Stimulated activated CD4-positive, alpha-beta T cell treated with anti-CD3 and anti-CD28 coated beads, Interleukin-4, amount 100 ng/mL, for 48 hours (primary cell): ENCODE data around the gene ZFHX2.

Experiments used
- DNase-seq, 2 donors: peaks; one replicate each; pipeline ENCODE4 v3.0.0-alpha.2; 2020; ENCODE audit warnings: low read depth in 2 of 2

ZFHX2 gene

DNA sequence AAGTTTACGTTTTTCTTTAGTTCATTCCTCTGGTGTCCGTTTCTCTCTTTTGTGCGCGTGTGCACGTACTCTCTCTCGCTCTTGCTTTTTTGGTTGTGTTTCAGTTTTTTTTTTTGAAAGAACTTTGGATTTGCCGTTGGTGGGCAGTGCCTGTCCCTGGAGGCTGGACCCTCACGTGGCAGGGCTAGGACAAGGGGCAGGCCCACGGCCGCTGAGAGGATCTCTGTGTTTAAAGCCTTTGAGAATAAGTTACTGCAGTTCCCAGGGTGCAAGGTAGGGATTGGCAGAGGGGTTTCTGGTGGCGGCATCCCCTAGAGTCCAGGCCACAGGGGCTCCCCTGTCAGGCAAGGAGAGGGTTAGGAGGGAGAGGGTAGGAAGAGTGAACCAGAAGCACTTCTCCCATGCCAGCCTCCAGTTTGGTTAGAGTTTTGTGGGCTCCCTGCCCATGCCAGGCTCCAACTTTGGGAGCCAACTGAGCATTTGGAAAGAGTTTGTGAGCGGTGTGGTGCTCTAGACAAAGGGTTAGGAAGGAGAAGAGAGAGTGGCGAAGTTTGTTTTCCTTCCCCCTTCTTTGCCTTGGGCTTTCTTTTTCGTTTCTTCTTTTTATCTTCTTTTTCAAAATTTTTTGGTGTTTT lies 30.5 kb downstream of the ZFHX2 start:
- DNase-seq = no peak

DNA sequence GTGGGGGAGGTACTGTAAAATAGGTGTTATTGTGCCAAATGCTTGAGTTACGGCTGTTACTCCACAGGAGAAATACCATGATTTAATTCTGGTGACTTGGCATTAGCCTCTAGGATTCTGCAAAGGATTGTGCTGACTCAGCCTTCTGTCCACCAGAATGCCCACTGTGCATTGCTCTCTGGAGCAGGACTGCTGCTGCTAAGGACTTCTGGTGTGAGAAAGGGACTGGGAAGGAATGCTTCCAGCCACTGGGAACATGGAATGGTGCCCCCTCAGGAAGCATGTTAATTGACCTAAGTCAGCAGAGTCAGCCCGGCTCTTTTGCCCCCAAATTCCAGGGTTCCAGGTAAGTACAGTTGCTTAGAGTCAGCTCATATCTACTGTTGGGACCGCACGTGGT lies 32.9 kb downstream of the ZFHX2 start:
- no peak for DNase-seq

DNA sequence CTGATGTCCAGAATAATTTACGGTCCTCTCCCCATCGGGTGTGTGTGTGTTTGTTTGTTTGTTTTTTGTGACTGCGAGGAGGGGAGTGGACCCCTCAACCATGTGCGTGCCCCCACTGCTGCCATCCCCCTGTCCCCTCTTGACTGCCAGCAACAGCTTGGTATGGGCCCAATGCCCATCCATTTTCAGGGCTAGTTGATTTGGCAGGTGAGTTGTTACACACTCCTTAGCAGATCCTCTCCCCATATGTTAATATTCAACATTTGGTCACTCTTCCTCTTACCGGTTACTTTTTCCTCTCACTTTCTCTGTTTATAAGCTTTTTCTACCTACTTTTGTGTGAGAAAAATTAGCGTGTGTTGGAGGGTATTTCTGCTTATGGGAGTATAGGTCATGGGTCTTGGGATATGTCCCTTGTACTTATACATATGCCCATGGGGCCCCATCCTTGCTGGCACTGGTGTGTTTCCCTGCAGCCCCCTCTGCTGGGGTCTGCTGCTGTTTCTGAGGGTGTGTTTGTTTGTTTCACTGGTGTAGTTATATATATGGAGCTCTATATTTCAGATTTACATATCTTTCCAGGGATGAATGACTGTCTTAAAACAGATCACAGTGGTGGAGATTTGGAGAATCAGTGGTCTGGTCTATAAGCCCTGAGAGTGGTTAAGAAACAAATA lies 33.8 kb downstream of the ZFHX2 start:
- no peak for DNase-seq

DNA sequence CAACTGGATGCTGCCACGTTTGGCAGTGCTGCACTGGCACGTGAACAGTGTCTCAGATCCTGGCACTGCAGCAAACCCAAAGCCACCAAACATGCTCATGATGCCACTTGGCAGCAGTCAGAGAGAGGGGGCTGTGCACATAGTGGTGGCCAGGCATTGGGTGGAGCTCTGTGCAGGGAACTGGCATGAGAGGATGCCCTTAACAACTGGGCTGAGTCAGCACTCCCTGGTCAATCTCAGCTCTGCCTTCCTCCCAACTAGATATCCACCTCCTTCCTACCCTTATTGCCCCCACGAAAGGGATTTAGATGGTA lies 37.0 kb downstream of the ZFHX2 start:
- no peak for DNase-seq

DNA sequence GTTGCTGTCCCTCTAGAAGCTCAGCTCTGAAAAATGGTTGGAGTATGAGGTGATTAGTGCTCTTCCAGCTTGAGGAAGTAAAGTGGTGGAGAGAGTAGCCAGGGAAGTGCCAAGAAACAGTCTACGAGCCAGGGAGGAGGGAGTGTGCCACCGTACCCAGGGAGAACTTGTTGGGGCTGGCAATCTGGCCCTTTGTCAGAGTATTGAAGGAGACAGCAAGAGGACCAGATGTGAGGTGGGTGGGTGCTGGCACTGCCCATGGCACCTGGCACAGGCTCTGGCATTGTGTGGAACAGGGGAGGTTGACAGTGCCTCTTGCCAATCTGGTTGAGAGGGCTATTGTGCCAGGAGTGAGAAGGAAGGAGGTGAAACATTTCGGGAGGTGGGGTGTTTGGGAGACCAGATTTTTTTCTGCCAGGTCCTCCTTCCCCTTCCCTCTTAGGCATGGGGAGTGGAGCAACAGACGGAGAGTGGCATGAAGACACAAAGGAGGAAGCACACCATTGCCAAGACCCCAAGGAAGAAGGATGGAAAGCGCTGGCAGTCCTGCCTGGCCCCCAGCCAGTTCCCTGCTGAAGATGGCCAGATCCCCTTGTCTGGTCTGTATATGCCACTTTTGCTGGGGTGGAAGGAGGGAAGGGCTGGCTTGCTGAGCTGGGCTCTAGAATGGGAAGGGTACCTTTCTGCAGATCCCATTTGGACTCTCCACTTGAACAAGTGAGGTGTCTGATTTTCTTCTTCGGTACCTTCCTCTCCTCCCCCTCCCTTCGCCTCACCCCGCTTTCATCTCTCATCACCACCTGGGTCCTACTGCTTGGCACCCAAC lies 37.5 kb downstream of the ZFHX2 start:
- no peak for DNase-seq

DNA sequence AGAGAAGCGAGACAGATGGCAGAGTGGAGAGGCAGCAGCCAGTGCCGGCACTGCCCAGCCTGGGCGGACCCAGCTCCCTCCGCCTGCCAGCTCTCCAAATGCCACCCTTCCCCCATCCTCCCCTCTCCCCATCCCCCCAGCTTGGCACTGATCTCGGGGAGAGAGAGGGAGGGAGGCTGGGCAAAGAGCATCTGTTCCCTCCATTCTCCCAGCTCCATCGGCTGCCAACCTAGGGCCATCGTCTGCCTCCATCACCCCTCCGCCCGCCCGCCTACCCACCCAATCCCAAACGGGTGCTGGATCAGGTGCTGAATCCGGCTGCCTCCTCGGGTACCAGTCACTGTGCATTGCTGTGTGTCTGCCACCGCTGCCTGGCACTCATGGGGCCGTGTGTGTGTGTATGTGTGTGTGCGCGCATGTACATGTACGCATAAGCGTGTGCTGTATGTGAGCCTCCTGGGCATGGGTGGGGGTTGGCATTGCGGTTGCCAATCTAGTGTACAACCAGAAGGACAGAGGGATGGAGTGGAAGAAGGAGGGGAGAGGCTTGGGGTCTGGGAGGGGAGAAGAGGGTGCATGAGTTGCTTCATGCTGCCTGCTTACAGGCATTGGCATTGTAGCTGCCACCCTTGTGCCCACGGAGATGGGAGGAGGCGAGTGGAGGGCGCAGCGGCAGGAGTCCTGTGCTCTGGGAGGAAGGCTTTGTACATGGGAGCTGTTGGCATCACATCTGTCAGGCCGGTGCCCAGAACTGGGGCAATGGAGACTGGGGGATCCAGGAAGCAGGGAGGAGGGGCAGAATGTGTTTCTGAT lies 38.4 kb downstream of the ZFHX2 start:
- DNase-seq = no peak

DNA sequence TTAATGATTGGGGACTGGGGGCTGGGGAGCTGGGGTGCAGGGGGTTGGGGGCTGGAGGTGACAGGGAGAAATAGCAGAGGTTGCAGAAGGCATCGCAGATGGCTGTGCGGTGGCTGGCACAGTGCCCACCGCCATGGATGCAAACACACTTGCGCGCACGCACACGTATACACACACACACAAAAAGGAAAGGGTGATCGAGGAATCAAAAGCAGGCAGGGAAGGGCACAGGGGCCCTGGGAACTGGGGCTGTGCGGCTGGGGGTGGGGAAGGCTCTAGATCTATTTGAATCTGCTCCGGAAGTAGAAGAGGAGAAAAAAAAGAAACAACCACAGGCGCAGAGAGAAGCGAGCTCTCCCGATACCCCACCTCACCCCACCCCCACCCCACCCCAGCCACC lies 39.4 kb downstream of the ZFHX2 start:
- no peak for DNase-seq

DNA sequence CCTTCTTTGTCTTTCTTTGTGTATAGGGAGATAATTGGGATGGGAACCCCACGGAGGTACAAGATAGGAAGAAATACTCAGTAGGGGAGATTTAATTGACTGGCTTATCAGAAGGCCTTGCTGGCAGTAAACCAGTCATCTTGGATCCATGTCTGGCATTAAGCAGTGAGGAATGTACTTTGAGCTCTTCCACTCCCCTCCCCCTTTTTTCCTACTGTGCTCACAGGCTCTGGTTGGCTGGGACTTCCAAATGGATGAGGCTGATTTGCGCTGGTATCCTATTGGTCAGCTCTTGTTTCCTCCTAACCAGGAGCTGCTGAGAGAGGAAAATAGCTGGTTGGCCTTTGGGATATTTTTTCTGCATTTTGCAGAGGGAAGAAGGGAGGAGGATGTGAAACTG lies 57.3 kb downstream of the ZFHX2 start:
- DNase-seq = no peak

DNA sequence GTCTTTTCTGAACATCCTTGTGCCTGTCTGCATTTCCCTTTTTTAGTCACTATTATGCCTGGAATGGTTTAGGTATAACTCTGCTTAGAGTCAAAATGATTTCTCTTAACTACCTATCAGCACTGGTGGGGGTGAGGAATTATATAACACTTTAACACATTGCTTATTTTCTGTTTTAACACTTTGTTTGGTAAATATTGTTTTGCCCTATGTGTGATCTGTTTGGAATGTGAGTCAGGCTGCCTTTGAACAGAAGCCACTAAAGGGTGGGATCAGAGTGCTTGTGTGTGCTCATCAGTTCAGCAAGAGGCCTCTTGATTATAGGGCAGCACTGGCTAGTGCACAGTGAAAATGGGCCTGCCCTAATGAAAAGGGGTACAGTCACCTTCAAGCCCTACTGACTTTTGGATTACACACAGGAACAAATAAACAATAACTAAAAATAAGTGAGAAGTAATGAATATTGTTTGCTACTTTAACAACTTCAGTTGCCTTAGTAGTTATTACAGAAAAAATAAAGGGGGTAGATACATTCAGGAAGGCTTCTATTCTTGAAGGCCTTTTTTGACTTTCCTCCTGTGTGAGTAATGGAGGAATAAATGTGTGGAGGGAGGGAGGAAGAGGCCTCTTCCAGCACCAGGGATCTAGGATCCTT lies 58.8 kb downstream of the ZFHX2 start:
- no peak for DNase-seq

DNA sequence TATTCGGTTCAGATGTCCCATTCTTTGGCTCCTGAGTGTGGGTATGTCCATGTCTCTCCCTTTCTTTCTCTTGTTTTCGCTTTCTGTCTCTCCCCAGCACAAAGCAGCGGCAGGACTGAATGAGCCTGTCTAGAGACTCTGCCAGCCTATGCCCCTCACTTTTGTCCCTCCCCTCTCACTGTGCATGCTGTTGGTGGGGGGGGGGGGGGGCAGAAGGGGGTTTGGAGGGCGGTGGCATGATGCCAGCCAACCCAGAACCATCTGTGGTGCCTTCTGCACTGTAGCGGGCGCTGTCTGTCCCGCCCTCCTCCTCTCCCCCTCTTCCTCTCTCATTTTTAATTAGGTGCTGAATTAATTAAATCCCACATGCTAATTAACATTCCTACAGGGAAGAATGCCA lies 64.3 kb downstream of the ZFHX2 start:
- DNase-seq = no peak

DNA sequence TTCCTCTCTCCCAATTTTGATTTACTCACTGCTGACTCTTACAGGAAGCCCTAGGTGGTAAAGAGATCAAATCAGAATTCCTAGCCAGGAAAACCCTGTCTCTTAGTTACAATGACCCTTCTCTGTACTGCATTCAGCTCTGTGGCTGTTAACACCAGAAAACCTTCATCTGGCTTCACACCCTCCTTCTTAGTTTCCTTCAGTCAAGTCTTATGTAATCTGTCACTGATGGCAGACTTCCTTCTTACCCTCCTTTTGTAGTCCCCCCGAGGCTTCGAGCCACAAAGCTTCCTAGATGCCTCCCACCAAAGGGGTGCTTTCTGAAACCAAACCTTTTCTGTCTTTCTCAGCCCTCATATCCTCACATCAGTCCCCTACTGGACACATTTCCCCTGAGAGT lies 65.5 kb downstream of the ZFHX2 start:
- DNase-seq = no peak

DNA sequence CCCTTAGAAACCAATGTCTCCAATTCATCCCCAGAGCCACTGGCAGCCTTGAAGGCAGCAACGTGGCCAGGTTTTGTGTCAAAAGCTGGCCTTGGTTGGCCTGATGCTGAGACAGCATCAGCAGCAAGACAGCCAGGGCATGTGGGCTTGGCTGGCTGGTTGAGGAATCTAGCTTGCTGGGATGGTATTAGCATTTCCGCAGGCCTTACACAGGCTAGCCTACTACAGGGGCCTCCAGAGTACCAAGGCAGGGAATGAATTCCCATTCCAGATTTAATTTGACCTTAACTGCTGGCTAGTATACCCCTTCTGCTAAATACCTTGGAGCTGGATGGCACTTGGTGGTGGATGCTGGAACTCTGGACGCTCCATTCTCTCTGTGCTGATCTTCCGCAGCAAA lies 66.2 kb downstream of the ZFHX2 start:
- DNase-seq = no peak

DNA sequence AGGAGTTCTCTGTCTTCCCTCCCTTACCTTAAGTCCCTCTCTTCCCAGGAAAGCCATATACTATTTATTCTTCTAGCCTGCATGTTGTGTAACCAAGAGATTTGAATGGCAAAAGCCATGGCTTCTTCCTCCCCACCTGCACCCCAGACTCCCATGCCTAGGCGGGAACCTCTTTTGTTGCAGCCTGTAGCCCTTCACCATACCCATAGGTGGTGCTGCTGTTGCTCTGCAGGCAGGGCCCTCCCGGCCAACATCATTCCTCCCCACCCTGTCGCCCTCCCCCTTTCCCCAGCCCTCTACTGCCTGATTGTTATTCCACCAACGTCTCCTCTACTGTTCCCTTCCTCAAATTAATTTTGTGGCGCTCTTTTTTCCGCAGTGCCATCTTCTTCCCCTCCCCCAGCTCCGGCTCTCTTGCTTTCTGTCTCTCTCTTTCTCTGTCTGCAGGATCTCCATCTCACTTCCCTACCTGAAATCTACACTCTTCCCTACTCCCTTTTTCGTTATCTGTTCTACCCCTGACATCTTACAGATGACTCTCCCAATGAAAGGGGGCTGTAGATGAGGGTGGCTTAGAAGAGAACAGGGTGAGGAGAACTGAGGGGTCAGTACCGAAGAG lies 68.2 kb downstream of the ZFHX2 start:
- DNase-seq = peak; percentile 1 to 11

DNA sequence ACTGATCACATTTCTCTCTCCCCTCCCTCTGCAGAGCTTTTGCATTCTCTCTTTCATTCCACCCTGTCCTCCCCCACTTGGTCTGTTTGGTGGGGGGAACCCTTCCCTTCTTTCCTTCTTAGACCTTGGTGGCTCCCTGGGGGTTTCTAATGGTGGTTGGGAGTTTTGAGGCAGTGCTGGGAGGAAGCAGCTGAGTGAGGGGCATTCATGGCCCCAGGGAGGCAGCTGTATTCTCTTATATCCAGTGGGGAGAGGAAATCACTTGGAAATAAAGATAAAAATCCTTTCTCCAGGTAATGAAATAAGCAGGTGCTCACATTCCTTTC lies 68.8 kb downstream of the ZFHX2 start:
- DNase-seq = no peak

DNA sequence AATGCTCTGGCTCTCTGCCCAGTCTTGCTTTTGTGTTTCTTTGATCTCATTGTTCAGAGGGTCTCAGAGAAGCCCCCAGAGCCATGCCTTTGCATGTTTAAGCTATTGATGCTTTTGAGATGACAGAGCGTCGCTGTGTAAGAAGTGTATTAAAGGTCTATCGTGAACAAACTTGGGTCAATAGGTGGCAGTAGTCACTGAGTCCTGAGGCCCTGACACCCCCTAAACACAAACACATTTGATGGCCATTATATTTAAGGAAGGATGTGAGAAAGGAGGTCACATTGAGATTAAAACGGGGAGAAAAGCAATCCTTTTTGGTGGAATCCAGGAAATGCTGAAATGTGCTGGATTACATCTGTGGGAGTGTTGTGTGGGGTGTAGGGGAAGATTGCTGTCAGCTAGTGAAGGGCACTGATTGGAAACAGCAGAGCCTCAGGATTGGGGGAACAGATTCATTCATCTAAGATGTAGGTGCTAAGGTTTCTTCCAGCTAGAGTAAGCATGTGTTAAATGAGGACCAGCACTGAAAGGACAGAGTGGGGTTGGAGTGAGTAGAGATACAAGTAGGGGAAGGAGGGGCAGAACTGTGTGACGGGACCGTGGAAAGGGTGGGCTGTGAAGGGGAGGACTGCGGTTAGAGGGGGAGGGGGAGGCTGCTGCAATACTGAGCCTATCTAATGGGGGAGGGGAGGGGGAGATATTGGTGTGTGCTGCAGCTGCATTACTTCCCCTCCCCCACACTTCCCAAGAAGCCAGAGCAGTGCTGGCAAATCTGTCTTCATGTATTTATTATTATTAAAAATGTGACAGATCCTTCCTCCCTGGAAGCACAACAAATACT lies 69.4 kb downstream of the ZFHX2 start:
- no peak for DNase-seq

DNA sequence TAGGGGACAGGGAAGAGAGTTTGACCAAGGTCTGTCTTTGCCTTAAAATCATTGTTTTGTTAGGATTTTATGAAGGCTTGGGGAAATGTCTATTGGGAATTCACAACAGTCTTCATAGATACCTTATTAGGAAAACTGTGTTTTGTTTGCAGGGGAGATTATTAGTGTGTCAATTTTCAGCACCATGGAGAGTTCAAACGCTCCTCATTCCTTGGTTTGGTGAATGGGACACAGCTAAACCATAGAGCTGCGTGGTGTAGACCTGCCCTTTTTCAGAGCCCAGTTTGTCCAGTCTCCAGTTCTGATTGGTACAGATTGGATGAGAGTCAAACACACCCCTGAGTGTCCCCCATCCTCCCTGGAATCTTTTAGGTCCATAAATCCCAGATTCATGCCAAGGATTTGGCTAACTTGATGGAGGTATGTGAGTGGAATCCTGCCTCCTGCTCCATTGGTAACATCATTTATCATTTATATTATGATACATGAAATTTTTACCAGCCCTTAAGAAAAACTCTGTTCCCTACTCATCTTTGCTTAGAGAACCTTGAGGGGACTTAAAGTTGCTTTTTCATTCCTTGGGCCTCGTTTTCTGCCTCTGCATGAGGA lies 70.1 kb downstream of the ZFHX2 start:
- DNase-seq = no peak

DNA sequence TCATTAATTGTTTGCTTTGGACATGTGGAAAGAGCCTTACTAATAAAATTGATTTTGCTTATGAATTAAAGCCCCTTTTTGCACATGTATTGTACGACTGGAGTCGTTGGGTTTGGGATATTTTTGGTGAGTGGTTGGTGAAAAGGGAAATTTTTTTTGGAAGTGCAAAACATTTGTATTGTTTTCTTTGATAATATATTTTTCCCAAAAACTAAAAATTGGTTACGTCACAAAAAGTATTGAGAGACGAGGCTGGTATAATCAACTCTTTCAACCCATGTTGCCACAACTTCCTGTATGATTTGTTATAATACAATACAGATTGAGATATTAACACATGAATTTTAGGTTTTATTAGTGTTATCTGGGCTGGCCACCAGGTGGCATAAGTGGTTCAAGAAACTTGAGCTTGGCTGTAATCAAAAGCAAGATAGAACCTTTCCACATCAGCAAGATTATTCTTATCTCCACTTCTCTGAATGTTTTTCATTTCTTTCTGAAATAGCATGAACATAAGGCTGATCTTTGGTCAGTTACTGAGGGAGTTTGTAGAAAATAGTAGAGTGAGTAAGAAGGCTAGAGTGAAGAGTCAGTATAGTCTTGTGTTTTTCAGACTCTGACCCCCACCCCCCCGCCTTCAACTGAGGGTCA lies 73.3 kb downstream of the ZFHX2 start:
- DNase-seq = peak; percentile 43 to 52

DNA sequence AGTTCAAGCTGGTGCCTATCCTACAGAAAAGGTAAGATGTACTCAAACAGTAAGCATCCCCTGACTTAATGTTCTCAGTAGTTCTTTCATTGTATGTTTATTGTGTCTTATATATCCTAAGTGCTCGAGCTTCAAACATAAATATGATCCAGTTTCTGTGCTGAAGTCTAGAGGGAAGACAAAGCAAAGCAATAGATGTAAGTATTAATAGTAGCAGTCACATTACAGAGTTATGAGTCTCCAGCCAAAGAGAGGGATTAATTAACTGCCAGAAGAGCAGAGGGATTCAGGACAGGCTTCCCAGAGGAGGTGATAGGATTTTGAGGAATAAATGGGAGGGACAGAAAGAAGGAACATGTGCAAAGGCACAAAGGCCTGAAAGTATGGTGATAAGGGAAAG lies 80.6 kb downstream of the ZFHX2 start:
- no peak for DNase-seq
